ENCODE measurements around the gene RBM39. TPM values are rescaled to one million over a fixed set of nuclear protein-coding genes. Genes with fewer than 3 reads are reported as not detected.
"Not testable (repeated sequence)": the region's sequence is repeated elsewhere in the genome, so short reads cannot be mapped to it uniquely, and the experiment has no call there.

The RBM39 gene
- polyA plus RNA-seq, 3 donors, result 89.5 to 209 (median 98.0) TPM

- H3K36me3 ChIP-seq (replicated peaks in 1 of 2; ENCODE audit: control insufficient read depth in 1 of 2, insufficient read depth in 2 of 2, low read length in 2 of 2), result no peaks in the 10 kb centered on the region
- TF ChIP-seq CTCF (IDR thresholded peaks at IDR 0.05), result no peak
- H2AFZ ChIP-seq (ENCODE audit: insufficient read depth, low read depth, low read length, poor library complexity, severe bottlenecking), result no peak overlapping the region
- peaks cover 0 to 1% of the 10 kb centered on the region in 2 donors for H3K36me3 Mint-ChIP-seq
- no peaks in the 10 kb centered on the region for H3K79me2 ChIP-seq (ENCODE audit: insufficient read depth, low read length)
- no peak overlapping the region for H3K4me3 Mint-ChIP-seq
- no peaks in the 10 kb centered on the region for H3K9me3 ChIP-seq (replicated peaks in 1 of 2; ENCODE audit: control insufficient read depth in 1 of 2, insufficient read depth in 1 of 2, low read length in 2 of 2)
- DNase-seq, result no peak
- H3K9me3 Mint-ChIP-seq, result no peaks in the 10 kb centered on the region
- H3K4me3 ChIP-seq (replicated peaks in 1 of 3; ENCODE audit: low read depth in 2 of 3, low read length in 3 of 3), result no peak overlapping the region
- peaks cover 7% of the 10 kb centered on the region for H3K4me1 Mint-ChIP-seq
- no peak overlapping the region for H3K27ac ChIP-seq (ENCODE audit: low read depth in 1 of 2, low read length in 2 of 2)
- no peaks in the 10 kb centered on the region for H4K20me1 ChIP-seq (ENCODE audit: insufficient read depth, low read length)
- peaks cover 8% of the 10 kb centered on the region in 2 donors for H3K4me1 ChIP-seq (ENCODE audit: control insufficient read depth in 1 of 2, insufficient read depth in 2 of 2, low read length in 2 of 2)
- H3K4me2 ChIP-seq (replicated peaks; ENCODE audit: extremely low read depth, low read length, poor library complexity, severe bottlenecking), result no peak overlapping the region
- 93% methylated on average over 2 of the region's 3 CpGs for WGBS (ENCODE audit: insufficient coverage)
- intact Hi-C loops (cut with micrococcal nuclease), result no loop called here
- no peak overlapping the region for H3K9ac ChIP-seq (ENCODE audit: insufficient read depth, low read length, poor library complexity, severe bottlenecking)
- no peak overlapping the region for H3K27ac Mint-ChIP-seq
- peaks cover 0 to 2% (median 1%) of the 10 kb centered on the region in 3 donors for H3K27me3 Mint-ChIP-seq (ENCODE audit: low read depth in 3 of 3)
- H3K27me3 ChIP-seq (ENCODE audit: control insufficient read depth in 2 of 2, insufficient read depth in 2 of 2, low read length in 2 of 2), result no peaks in the 10 kb centered on the region
These were observed 20.4 kb upstream of the RBM39 start for GRCh38 chr20:35762461-35762860.

DNA sequence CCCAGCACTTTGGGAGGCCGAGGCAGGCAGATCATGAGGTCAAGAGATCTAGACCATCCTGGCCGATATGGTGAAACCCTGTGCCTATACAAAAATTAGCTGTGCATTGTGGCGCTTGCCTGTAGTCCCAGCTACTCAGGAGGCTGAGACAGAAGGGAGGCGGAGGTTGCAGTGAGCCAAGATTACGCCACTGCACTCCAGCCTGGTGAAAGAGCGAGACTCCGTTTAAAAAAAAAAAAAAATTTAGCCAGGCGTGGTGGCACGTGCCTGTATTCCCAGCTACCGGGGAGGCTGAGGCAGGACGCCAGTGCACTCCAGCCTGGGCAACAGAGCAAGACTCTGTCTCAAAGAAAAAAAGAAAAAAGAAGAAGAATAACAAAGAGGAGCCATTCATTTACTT is 19.5 kb upstream of the RBM39 start:
- H3K27ac Mint-ChIP-seq; H3K36me3 ChIP-seq (replicated peaks in 1 of 2; ENCODE audit: control insufficient read depth in 1 of 2, insufficient read depth in 2 of 2, low read length in 2 of 2); H3K27me3 Mint-ChIP-seq (ENCODE audit: low read depth in 3 of 3); H3K4me3 Mint-ChIP-seq; intact Hi-C loops (cut with micrococcal nuclease); H3K36me3 Mint-ChIP-seq; H3K9me3 ChIP-seq (replicated peaks in 1 of 2; ENCODE audit: control insufficient read depth in 1 of 2, insufficient read depth in 1 of 2, low read length in 2 of 2); H4K20me1 ChIP-seq (ENCODE audit: insufficient read depth, low read length); H3K9me3 Mint-ChIP-seq; H3K4me2 ChIP-seq (replicated peaks; ENCODE audit: extremely low read depth, low read length, poor library complexity, severe bottlenecking); H3K4me1 Mint-ChIP-seq; H2AFZ ChIP-seq (ENCODE audit: insufficient read depth, low read depth, low read length, poor library complexity, severe bottlenecking); H3K9ac ChIP-seq (ENCODE audit: insufficient read depth, low read length, poor library complexity, severe bottlenecking); H3K79me2 ChIP-seq (ENCODE audit: insufficient read depth, low read length); H3K4me1 ChIP-seq (ENCODE audit: control insufficient read depth in 1 of 2, insufficient read depth in 2 of 2, low read length in 2 of 2); H3K27me3 ChIP-seq (ENCODE audit: control insufficient read depth in 2 of 2, insufficient read depth in 2 of 2, low read length in 2 of 2); H3K27ac ChIP-seq (ENCODE audit: low read depth in 1 of 2, low read length in 2 of 2); DNase-seq; H3K4me3 ChIP-seq (replicated peaks in 1 of 3; ENCODE audit: low read depth in 2 of 3, low read length in 3 of 3): not testable (repeated sequence)
- WGBS (ENCODE audit: insufficient coverage), result 88% methylated on average over 6 of the region's 11 CpGs

Measured in CD14-positive monocyte (primary cell).